SU-DHL-6 (cell line): ENCODE data around the gene SLC9A9.

Experiments
- H2AFZ ChIP-seq: fragments of 200-600 bp; sonication (generic); 2 replicates; pipeline ENCODE4 v1.6.1; 2014; ENCODE audit warnings: low read depth, mild to moderate bottlenecking, moderate library complexity, mixed read lengths, antibody characterized with exemption, low read length; ENCODE audit not compliant: severe bottlenecking
- H3F3A ChIP-seq: fragments of 200-600 bp; shearing (Covaris generic); 2 replicates; pipeline ENCODE4 v1.6.0; 2016; ENCODE audit warnings: antibody characterized with exemption, mild to moderate bottlenecking; ENCODE audit not compliant: insufficient read depth
- H3K27ac ChIP-seq: fragments of 200-600 bp; sonication (generic); 2 replicates; pipeline ENCODE4 v1.5.1; 2016; ENCODE audit warnings: low read depth, mild to moderate bottlenecking, low read length, moderate library complexity, mixed read lengths
- H3K27me3 ChIP-seq: fragments of 200-600 bp; sonication (generic), shearing (Covaris generic); 2 replicates; pipeline ENCODE4 v1.6.0; 2014; ENCODE audit warnings: mild to moderate bottlenecking, low read length
- H3K36me3 ChIP-seq: fragments of 200-600 bp; sonication (generic); 2 replicates; pipeline ENCODE4 v1.6.1; 2014; ENCODE audit warnings: mild to moderate bottlenecking, low read length, mixed read lengths
- H3K4me2 ChIP-seq: fragments of 300-600, 200-600 bp; shearing (Covaris generic), sonication (generic); 2 replicates; pipeline ENCODE4 v1.6.0; 2014; ENCODE audit warnings: low read length, low read depth, mild to moderate bottlenecking; ENCODE audit not compliant: poor library complexity, severe bottlenecking
- H3K4me3 ChIP-seq: fragments of 200-600 bp; sonication (generic); 2 replicates; pipeline ENCODE4 v1.5.1; 2014; ENCODE audit warnings: antibody characterized with exemption, low read length, mild to moderate bottlenecking, mixed read lengths; ENCODE audit not compliant: insufficient read depth, poor library complexity, severe bottlenecking
- H3K79me2 ChIP-seq: fragments of 200-600 bp; sonication (generic); 2 replicates; pipeline ENCODE4 v1.6.1; 2014; ENCODE audit warnings: mild to moderate bottlenecking, low read length, moderate library complexity; ENCODE audit not compliant: insufficient read depth
- H3K9ac ChIP-seq: fragments of 200-600 bp; sonication (generic); 2 replicates; pipeline ENCODE4 v1.7.0; 2014; ENCODE audit warnings: mild to moderate bottlenecking, low read length
- H3K9me2 ChIP-seq: fragments of 200-600 bp; sonication (generic); replicated peaks from 2 replicates; pipeline ENCODE4 v1.6.1; 2014; ENCODE audit warnings: low read length; ENCODE audit not compliant: insufficient read depth
- H3K9me3 ChIP-seq: fragments of 200-600 bp; sonication (generic); 2 replicates; pipeline ENCODE4 v1.6.1; 2014; ENCODE audit warnings: low read length, mixed read lengths; ENCODE audit not compliant: insufficient read depth
- H4K20me1 ChIP-seq: fragments of 200-600 bp; sonication (generic); 2 replicates; pipeline ENCODE4 v1.6.1; 2014; ENCODE audit warnings: low read depth, mild to moderate bottlenecking, antibody characterized with exemption, low read length, moderate library complexity, mixed read lengths
- CTCF ChIP-seq: fragments of 200-600 bp; sonication (generic); IDR thresholded peaks from one replicate; pipeline ENCODE4 v1.5.1; 2017; ENCODE audit warnings: antibody characterized with exemption, mild to moderate bottlenecking, low read length, moderate library complexity; ENCODE audit not compliant: insufficient read depth, poor library complexity, severe bottlenecking
- EZH2phosphoT487 ChIP-seq: fragments of 200-600 bp; sonication (generic), shearing (Covaris generic); conservative IDR thresholded peaks from 2 replicates; pipeline ENCODE4 v1.6.1; 2018; ENCODE audit warnings: mild to moderate bottlenecking, antibody characterized with exemption, low read length, moderate library complexity, mixed read lengths

The SLC9A9 gene

GRCh38 chr3:143822798-143823197 is 25.5 kb downstream of the SLC9A9 start:
- Histone ChIP-seq H3K4me3 (no peak overlapping the region), H3K9ac (no peak overlapping the region), H3K79me2 (no peaks in the 10 kb centered on the region), H3K4me2 (no peak overlapping the region), H4K20me1 (no peaks in the 10 kb centered on the region), H2AFZ (no peak overlapping the region), H3F3A (no peaks in the 10 kb centered on the region), H3K9me3 (no peaks in the 10 kb centered on the region), H3K27ac (no peak overlapping the region), H3K9me2 (no peaks in the 10 kb centered on the region), H3K27me3 (no peaks in the 10 kb centered on the region), H3K36me3 (no peaks in the 10 kb centered on the region)
- no peak for TF ChIP-seq CTCF
- TF ChIP-seq EZH2phosphoT487: no peak

- H4K20me1 ChIP-seq: no peaks in the 10 kb centered on the region
- H3K9ac ChIP-seq: no peak overlapping the region
- H3K27me3 ChIP-seq: no peaks in the 10 kb centered on the region
- H3K4me2 ChIP-seq: no peak overlapping the region
- no peaks in the 10 kb centered on the region for H3K9me3 ChIP-seq
- no peaks in the 10 kb centered on the region for H3K36me3 ChIP-seq
- no peaks in the 10 kb centered on the region for H3K79me2 ChIP-seq
- TF ChIP-seq EZH2phosphoT487: no peak
- no peak for TF ChIP-seq CTCF
- H3K9me2 ChIP-seq: no peaks in the 10 kb centered on the region
- H2AFZ ChIP-seq: no peak overlapping the region
- H3K27ac ChIP-seq: no peak overlapping the region
- H3K4me3 ChIP-seq: no peak overlapping the region
- no peaks in the 10 kb centered on the region for H3F3A ChIP-seq
These were observed 25.9 kb downstream of the SLC9A9 start for GRCh38 chr3:143822374-143822773.

DNA sequence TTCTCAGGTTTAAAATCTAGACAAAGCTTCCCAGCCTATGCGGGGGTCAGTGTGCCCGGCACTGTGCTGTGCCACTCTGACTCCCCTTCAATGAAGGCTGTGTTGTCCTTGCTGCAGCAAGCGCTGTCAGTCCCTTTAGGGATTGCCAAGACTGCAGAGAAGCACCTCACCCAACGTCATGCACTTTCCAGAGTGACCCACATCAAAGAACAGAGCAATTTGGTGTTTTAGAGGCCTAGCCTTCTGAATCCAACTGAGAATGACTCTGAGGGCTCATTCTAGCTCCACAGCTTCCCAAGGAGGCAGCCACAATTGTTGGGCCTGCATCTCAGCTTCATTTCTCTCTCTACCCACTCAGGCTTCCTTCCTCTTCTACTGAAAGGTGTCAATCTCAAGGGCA is 26.4 kb downstream of the SLC9A9 start:
- H3K4me3 ChIP-seq: no peak overlapping the region
- no peaks in the 10 kb centered on the region for H3K9me2 ChIP-seq
- no peak overlapping the region for H3K27ac ChIP-seq
- no peaks in the 10 kb centered on the region for H3K9me3 ChIP-seq
- H4K20me1 ChIP-seq: no peaks in the 10 kb centered on the region
- H3K79me2 ChIP-seq: no peaks in the 10 kb centered on the region
- no peak overlapping the region for H3K9ac ChIP-seq
- H2AFZ ChIP-seq: no peak overlapping the region
- H3F3A ChIP-seq: no peaks in the 10 kb centered on the region
- no peak overlapping the region for H3K4me2 ChIP-seq
- H3K27me3 ChIP-seq: no peaks in the 10 kb centered on the region
- no peak for TF ChIP-seq CTCF
- TF ChIP-seq EZH2phosphoT487: no peak
- no peaks in the 10 kb centered on the region for H3K36me3 ChIP-seq
